Prostate gland (tissue), 2 donors: ENCODE measurements around the gene RNU5B-1. TPM values are rescaled to one million over a fixed set of nuclear protein-coding genes. Genes with fewer than 3 reads are reported as not detected.
"Not testable (repeated sequence)": the region's sequence is repeated elsewhere in the genome, so short reads cannot be mapped to it uniquely, and the experiment has no call there.

Experiments
- DNase-seq: peaks from one replicate; pipeline ENCODE4 v3.0.0-alpha.2; 2019; ENCODE audit warnings: low spot score
- H3K27ac ChIP-seq, 2 donors: fragments of 200-600 bp; sonication (generic); 2 replicates each; pipeline ENCODE4 v1.5.1; 2017 to 2019
- H3K27me3 ChIP-seq: fragments of 200-600 bp; sonication (generic); replicated peaks from 2 replicates; pipeline ENCODE4 v1.5.1; 2019; ENCODE audit not compliant: insufficient read depth
- H3K36me3 ChIP-seq, 2 donors: fragments of 200-600 bp; sonication (generic); 1 replicate in 1 of 2; 2 replicates in 1 of 2; pipeline versions ENCODE4 v1.5.1 to v1.8.1; 2017 to 2019
- H3K4me1 ChIP-seq: fragments of 200-600 bp; sonication (generic); replicated peaks from 2 replicates; pipeline ENCODE4 v1.5.1; 2019
- H3K4me3 ChIP-seq, 2 donors: fragments of 200-600 bp; sonication (generic); 2 replicates each; pipeline ENCODE4 v1.5.1; 2017 to 2019
- H3K9me3 ChIP-seq: fragments of 200-600 bp; sonication (generic); 2 replicates; pipeline ENCODE4 v1.5.1; 2017
- POLR2A ChIP-seq: fragments of 450-650 bp; IDR thresholded peaks from one replicate; pipeline ENCODE4 v1.6.1; 2016; ENCODE audit warnings: antibody characterized with exemption, mild to moderate bottlenecking
- POLR2AphosphoS5 ChIP-seq: sonication (generic); formaldehyde crosslinking; IDR thresholded peaks from one replicate; pipeline ENCODE4 v1.6.1; 2017; ENCODE audit warnings: antibody characterized with exemption
- WGBS: methylation state at CpG from one replicate; pipeline ENCODE4 v1.1.5; 2018; 5-methylcytosine and 5-hydroxymethylcytosine counted together
- intact Hi-C: fragments of 100-400 bp; cut with DNase I; formaldehyde crosslinking; loops from one replicate; pipeline ENCODE4 v1.14.2; 2022
- total RNA-seq, 2 donors: library from RNA; depleted of rRNA; stranded (reverse); fragments of >200 nt; gene quantifications; one replicate each; pipeline ENCODE4 v1.1.0, GENCODE V29; 2016
- TF ChIP-seq, protein P1 (sequence below), 4 experiments: fragments of 200-600 bp in 2 of 4; fragments of 450-650 bp in 2 of 4; sonication (generic) in 2 of 4; IDR thresholded peaks; 1 replicate in 3 of 4; 2 replicates in 1 of 4; pipeline ENCODE4 v1.5.1; 2016 to 2019; ENCODE audit warnings: antibody characterized with exemption in 4 of 4, mild to moderate bottlenecking in 2 of 4, moderate library complexity in 2 of 4

Gene RNU5B-1
- total RNA-seq, 2 donors from 2014 or later, result not detected

GRCh38 chr15:65268411-65268810 lies 36.1 kb upstream of the RNU5B-1 start:
- no peak for DNase-seq
- Histone ChIP-seq H3K9me3 (no peaks in the 10 kb centered on the region), H3K27ac (no peak overlapping the region), H3K4me1 (no peaks in the 10 kb centered on the region), H3K4me3 (no peak overlapping the region), H3K36me3 (no peaks in the 10 kb centered on the region), H3K27me3 (no peaks in the 10 kb centered on the region)
- intact Hi-C loops, result no loop called here
- 100% methylated on average over 4 of the region's 4 CpGs for WGBS
- TF ChIP-seq, protein P1, sequence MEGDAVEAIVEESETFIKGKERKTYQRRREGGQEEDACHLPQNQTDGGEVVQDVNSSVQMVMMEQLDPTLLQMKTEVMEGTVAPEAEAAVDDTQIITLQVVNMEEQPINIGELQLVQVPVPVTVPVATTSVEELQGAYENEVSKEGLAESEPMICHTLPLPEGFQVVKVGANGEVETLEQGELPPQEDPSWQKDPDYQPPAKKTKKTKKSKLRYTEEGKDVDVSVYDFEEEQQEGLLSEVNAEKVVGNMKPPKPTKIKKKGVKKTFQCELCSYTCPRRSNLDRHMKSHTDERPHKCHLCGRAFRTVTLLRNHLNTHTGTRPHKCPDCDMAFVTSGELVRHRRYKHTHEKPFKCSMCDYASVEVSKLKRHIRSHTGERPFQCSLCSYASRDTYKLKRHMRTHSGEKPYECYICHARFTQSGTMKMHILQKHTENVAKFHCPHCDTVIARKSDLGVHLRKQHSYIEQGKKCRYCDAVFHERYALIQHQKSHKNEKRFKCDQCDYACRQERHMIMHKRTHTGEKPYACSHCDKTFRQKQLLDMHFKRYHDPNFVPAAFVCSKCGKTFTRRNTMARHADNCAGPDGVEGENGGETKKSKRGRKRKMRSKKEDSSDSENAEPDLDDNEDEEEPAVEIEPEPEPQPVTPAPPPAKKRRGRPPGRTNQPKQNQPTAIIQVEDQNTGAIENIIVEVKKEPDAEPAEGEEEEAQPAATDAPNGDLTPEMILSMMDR (IDR thresholded peaks at IDR 0.05), result no peak
- TF ChIP-seq POLR2A, result no peak
- no peak for TF ChIP-seq POLR2AphosphoS5

- not testable (repeated sequence) for H3K36me3 ChIP-seq, H3K9me3 ChIP-seq, H3K27me3 ChIP-seq, H3K27ac ChIP-seq, H3K4me1 ChIP-seq, H3K4me3 ChIP-seq
- DNase-seq, result peak; percentile 73
- WGBS, result 46% methylated on average over 15 of the region's 15 CpGs
- intact Hi-C loops, result loop anchor here (2.0 to 10.0 kb wide), 2 partner anchors 82 to 236 kb away; no protein-coding TSS in a partner anchor
- peak; percentile 52 for TF ChIP-seq POLR2AphosphoS5
- TF ChIP-seq, protein P1 (IDR thresholded peaks at IDR 0.05), result peak; percentile 36 to 85 (median 68)
These were observed 33.5 kb upstream of the RNU5B-1 start for GRCh38 chr15:65270811-65271545.

DNA sequence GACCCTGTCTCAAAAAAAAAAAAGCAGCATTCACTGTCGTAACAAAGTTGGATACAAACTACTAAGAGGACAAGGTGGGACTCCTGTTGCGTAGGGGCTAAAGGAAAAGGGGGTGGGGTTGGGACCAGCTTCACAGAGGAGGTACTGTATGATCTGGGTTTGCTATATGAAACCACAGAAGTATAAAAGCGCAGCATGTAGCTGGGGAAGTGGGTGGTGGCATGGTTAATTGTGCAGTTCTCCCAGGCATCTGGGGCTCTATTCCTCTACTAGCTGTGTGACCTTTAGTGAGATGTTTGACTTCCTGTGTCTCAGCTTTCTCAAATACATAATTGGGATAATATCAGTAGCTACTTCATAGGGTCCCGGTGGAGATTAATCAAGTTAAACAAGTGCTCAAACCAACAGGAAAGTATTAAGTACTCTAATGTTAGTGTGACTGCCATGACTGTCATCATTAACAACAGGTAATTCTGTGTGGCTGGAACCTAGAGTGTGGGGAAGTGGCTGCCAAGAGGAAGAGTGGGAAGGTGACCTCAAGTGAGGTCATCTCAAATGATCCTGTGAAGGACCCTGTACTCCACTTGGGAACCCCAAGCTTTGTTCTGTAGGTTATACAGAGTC lies 29.3 kb upstream of the RNU5B-1 start:
- Histone ChIP-seq H3K27ac (no peak overlapping the region), H3K4me1 (no peaks in the 10 kb centered on the region), H3K4me3 (no peak overlapping the region), H3K9me3 (no peaks in the 10 kb centered on the region), H3K27me3 (no peaks in the 10 kb centered on the region), H3K36me3 (no peaks in the 10 kb centered on the region)
- 74% methylated on average over 4 of the region's 4 CpGs for whole genome bisulfite sequencing
- no peak for DNase-seq
- intact Hi-C loops, result loop anchor here (10.0 kb wide), 1 partner anchor 240 kb away; no protein-coding TSS in a partner anchor
- no peak for TF ChIP-seq POLR2AphosphoS5
- no peak for TF ChIP-seq POLR2A
- TF ChIP-seq, protein P1 (IDR thresholded peaks at IDR 0.05), result no peak

GRCh38 chr15:65275728-65276126 lies 28.8 kb upstream of the RNU5B-1 start:
- DNase-seq, result no peak
- Histone ChIP-seq H3K36me3 (no peaks in the 10 kb centered on the region), H3K9me3 (no peaks in the 10 kb centered on the region), H3K4me3 (no peak overlapping the region), H3K27ac (no peak overlapping the region), H3K4me1 (no peaks in the 10 kb centered on the region), H3K27me3 (no peaks in the 10 kb centered on the region)
- no peak for TF ChIP-seq POLR2A
- TF ChIP-seq POLR2AphosphoS5, result no peak
- TF ChIP-seq, protein P1 (IDR thresholded peaks at IDR 0.05), result no peak
- intact Hi-C loops, result loop anchor here (10.0 kb wide), 1 partner anchor 241 kb away; no protein-coding TSS in a partner anchor
- 74% methylated on average over 2 of the region's 2 CpGs for WGBS
